Activated T-cell treated with anti-CD3 and anti-CD28 coated beads, Interleukin-2, amount 50 U/mL, for 72 hours (primary cell): ENCODE measurements around the gene PPOX. TPM values are rescaled to one million over a fixed set of nuclear protein-coding genes. Genes with fewer than 3 reads are reported as not detected.
A peak's percentile ranks its signal among the peaks of the same experiment; 100 is the strongest.

Experiments
- ATAC-seq, 2 donors: fragments of 150-1000 bp; cut with Tn5 transposase; replicated peaks in 1 of 2; 2 replicates each; pipeline ENCODE4 v1.10.0; 2021; ENCODE audit warnings: moderate library complexity in 2 of 2, mild to moderate bottlenecking in 1 of 2
- DNase-seq, 2 donors: peaks; one replicate each; pipeline ENCODE4 v3.0.0; 2021 to 2022; ENCODE audit warnings: mixed read lengths in 1 of 2
- H3K27ac Mint-ChIP-seq: one replicate; pipeline ENCODE4 v1.8.0; 2022; ENCODE audit warnings: mild to moderate bottlenecking, moderate library complexity, mixed read lengths
- H3K27me3 Mint-ChIP-seq: one replicate; pipeline ENCODE4 v1.8.0; 2022; ENCODE audit warnings: low read depth, mixed read lengths
- H3K36me3 Mint-ChIP-seq, 2 donors: one replicate each; pipeline ENCODE4 v1.8.0; 2022; ENCODE audit warnings: mixed read lengths in 2 of 2, mild to moderate bottlenecking in 1 of 2; ENCODE audit not compliant: insufficient read depth in 2 of 2
- H3K4me1 Mint-ChIP-seq: one replicate; pipeline ENCODE4 v1.8.0; 2022; ENCODE audit warnings: low read depth, mixed read lengths
- H3K4me3 Mint-ChIP-seq, 2 donors: one replicate each; pipeline ENCODE4 v1.8.0; 2022; ENCODE audit warnings: mild to moderate bottlenecking in 2 of 2, mixed read lengths in 2 of 2, moderate library complexity in 2 of 2
- H3K9me3 Mint-ChIP-seq, 2 donors: one replicate each; pipeline ENCODE4 v1.8.0; 2022; ENCODE audit warnings: mixed read lengths in 2 of 2
- total RNA-seq, 2 donors: library from RNA; stranded (reverse); gene quantifications; one replicate each; pipeline ENCODE4 v1.2.3, GENCODE V29; 2022

PPOX gene
- total RNA-seq, 2 donors from 2014 or later = 35.3 to 45.9 TPM

DNA sequence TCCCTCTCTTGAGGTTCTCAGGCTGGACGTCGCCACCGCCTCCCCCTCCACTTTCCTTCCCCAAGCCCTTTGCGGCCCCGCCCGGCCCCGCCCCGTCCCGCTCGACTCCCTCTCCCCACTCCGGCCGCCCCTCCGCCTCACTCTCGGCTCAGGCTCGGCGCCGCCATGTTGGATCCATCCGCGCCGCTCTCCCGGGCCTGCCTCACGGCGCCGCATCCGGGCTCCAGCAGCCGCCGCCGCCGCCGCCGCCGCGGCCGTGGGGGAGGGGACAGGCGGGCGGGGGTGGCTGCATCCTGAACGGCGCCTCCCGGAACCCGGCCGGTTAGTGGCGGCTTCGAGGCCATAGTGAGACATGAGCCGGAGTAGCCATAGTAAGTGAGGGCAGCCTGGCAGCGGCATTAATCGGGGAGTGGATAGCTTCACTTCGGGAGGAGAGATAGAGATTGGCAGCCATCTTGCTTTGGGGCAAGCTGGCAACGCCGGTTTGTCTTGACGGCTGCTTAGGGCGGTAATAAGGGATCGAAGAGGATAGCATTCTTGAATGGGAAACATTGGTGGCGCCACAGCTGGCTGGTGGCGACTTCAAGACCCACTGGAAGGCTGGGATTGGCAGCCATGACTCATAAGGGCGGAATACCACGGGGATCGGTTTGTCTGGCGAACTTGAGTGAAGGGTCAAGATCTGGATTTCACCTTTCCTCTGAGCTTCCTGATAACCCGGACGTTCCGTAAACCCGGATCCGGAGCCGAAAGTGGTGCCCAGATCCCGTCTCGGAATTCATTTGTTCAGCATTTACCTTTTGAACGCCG, 33.6 kb upstream of the PPOX start, which contains the start of gene DEDD:
DEDD (minus strand) TSS at position 258 of the 810 bp plus-strand sequence. CDS start 8,205 bp downstream, outside the sequence.
- Mint-ChIP-seq H3K9me3 (no peaks in the 10 kb centered on the region), H3K4me3 (no peak within 1 kb of the TSS), H3K4me1 (peaks cover 41% of the 10 kb centered on the region), H3K36me3 (peaks cover 2 to 16% of the 10 kb centered on the region in 2 donors), H3K27ac (peak within 1 kb of the TSS; percentile 99), H3K27me3 (no peaks in the 10 kb centered on the region)
- DNase-seq (peak; percentile 93 to 95), ATAC-seq (peak; percentile 97)

DNA sequence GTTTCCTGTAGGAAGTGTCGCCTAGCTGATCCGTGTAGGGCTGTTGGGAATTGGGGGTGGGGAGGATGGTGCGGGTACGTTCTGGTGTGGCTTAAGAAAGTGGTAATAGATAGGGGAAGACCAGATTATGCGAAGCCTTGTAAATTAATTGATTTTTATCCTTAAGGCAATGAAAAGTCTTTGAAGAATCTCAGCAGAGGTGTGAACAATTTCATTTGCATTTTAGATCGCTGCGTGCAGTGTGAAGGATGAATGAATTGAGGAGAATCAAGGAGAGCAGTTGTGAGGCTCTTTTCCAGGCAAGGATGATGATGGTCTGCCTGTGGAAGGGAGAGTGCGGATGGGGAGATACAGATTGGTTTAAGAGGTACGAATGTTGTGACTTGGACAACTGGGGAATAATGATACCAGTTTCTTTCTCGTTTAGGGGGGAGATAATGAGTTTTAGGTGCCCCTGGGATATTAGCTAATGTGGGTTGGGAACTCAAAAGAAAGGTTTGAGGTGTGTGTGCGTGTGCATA, 32.9 kb upstream of the PPOX start:
- DNase-seq (no peak), ATAC-seq (peak in 1 of 2 donors; percentile 0)
- H3K4me1 Mint-ChIP-seq = peaks cover 34% of the 10 kb centered on the region
- H3K36me3 Mint-ChIP-seq = peaks cover 2 to 11% of the 10 kb centered on the region in 2 donors
- H3K27ac Mint-ChIP-seq = no peak overlapping the region
- H3K9me3 Mint-ChIP-seq = no peaks in the 10 kb centered on the region
- H3K27me3 Mint-ChIP-seq = no peaks in the 10 kb centered on the region
- no peak overlapping the region for H3K4me3 Mint-ChIP-seq

DNA sequence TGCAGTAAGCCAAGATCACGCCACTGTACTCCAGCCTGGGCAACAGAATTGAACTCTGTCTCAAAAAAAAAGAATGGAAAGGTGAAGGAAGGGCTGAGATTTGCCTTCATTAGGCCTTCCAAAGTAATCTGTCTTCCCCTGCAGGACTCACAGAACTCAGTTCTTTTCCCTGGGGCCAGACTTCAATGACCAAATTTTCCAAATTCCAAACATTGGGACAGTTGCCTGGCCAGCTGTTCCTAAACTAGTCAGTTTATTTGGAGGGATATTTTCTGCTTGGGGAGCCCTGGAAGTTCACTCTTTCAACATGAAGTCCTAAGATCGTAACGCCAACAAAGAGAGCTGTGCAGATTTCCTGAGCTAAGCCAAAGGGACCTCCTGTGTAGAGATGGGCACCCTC, 28.3 kb upstream of the PPOX start:
- H3K9me3 Mint-ChIP-seq = no peaks in the 10 kb centered on the region
- DNase-seq (no peak), ATAC-seq (no peak)
- no peak overlapping the region for H3K27ac Mint-ChIP-seq
- H3K4me1 Mint-ChIP-seq = no peaks in the 10 kb centered on the region
- H3K4me3 Mint-ChIP-seq = no peak overlapping the region
- H3K27me3 Mint-ChIP-seq = no peaks in the 10 kb centered on the region
- H3K36me3 Mint-ChIP-seq = peaks cover 0 to 1% of the 10 kb centered on the region in 2 donors

DNA sequence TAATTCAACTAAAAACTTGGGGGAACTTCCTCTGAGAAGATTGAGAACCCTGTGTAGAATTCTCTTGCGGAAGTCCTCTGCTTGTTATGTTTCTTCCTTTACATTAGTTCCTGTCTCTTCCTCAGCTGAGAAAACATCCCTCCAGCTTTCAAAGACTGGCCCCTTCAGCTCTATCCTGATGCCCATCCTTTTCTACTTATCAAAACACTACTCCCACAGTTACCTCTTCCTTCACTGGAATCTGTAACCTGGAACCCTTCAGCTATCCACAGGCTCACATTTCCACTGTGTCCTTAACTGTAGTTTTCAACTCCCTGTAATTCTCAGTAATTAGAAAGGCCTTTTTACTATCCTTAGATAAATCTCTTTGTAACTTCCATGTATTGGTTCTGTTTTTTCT, 27.8 kb upstream of the PPOX start:
- H3K27me3 Mint-ChIP-seq = no peaks in the 10 kb centered on the region
- DNase-seq (no peak), ATAC-seq (no peak)
- peak overlapping the region; percentile 7 for H3K27ac Mint-ChIP-seq
- no peak overlapping the region for H3K4me3 Mint-ChIP-seq
- H3K9me3 Mint-ChIP-seq = no peaks in the 10 kb centered on the region
- H3K36me3 Mint-ChIP-seq = peaks cover 0 to 1% of the 10 kb centered on the region in 2 donors
- H3K4me1 Mint-ChIP-seq = no peaks in the 10 kb centered on the region

DNA sequence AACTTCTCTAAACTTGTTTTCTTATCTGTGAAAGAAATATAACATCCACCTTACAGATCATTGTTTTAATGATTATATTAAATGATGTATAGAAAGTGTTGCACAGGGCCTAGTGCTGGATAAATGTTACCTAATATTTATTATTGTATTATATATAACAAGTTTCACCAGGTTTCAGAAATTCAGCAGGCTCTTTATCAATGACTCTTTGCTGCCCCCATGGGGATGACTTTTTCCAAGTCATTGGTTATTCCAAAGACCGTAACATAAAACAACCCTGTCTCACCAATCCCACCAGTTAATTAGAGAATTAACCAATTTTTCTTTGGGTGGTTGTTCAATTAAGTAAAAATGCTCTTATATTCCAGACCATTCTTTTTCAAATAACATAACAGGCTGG, 26.5 kb upstream of the PPOX start:
- Mint-ChIP-seq H3K27me3 (no peaks in the 10 kb centered on the region), H3K9me3 (no peaks in the 10 kb centered on the region), H3K4me1 (no peaks in the 10 kb centered on the region)

DNA sequence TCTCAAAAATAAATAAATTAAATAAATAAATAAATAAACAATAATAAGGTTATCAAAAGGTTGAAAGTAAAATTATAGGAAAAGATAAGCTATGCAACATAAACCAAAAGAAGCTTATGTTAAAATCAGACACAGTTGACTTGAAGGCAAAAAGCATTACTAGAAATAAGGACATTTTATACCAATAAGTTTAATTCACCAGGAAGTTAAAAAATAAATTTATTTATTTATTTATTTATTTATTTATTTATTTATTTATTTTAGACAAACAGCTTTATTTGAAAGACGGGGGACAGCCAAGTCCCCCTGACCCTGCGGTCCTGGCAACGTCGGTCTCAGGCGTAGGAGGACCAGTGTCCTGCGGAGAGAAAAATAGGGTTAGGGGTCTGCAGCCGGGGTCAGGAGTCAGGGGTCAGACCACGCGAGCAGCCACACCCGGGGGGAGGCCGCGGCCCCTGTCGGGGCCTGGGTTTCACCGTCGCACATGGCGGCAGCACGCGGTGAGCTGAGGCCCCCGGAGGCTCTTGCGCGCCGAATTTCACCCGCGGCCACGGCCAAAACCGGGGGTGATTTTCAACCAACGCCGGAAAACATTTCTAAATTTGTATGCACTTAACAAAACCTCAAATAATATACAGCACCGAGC, 25.3 kb upstream of the PPOX start:
- H3K4me1 Mint-ChIP-seq = no peaks in the 10 kb centered on the region

More for the DNA sequence above, 26.5 kb upstream of the PPOX start:
- peak in 1 of 2 donors; percentile 52 for DNase-seq
- peaks cover 0 to 1% of the 10 kb centered on the region in 2 donors for H3K36me3 Mint-ChIP-seq
- ATAC-seq = no peak
- no peak overlapping the region for H3K27ac Mint-ChIP-seq
- no peak overlapping the region for H3K4me3 Mint-ChIP-seq

DNA sequence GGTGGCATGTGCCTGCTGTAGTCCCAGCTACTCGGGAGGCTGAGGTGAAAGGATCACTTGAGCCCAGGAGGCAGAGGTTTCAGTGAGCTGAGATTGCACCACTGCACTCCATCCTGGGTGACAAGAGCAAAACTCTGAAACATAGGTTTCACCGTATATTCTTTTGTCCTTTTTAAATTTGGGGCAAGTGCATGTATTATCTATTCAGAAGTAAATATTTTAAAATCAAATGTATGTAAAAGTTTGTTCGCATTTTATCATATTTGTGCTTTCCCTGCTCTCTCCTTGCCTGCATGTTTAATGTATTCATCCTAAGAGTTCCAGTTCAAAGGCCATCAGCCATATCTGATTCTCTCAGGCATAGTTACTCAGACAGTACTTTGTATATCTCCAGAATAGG, 20.4 kb upstream of the PPOX start:
- Mint-ChIP-seq H3K9me3 (no peaks in the 10 kb centered on the region), H3K27me3 (no peaks in the 10 kb centered on the region), H3K4me3 (no peak overlapping the region), H3K27ac (no peak overlapping the region), H3K4me1 (no peaks in the 10 kb centered on the region), H3K36me3 (no peaks in the 10 kb centered on the region)
- ATAC-seq (no peak), DNase-seq (no peak)

More for the DNA sequence above, 25.3 kb upstream of the PPOX start:
- no peaks in the 10 kb centered on the region for H3K36me3 Mint-ChIP-seq
- H3K27ac Mint-ChIP-seq = no peak overlapping the region
- no peak overlapping the region for H3K4me3 Mint-ChIP-seq
- no peaks in the 10 kb centered on the region for H3K9me3 Mint-ChIP-seq
- ATAC-seq (no peak), DNase-seq (no peak)
- H3K27me3 Mint-ChIP-seq = no peaks in the 10 kb centered on the region

DNA sequence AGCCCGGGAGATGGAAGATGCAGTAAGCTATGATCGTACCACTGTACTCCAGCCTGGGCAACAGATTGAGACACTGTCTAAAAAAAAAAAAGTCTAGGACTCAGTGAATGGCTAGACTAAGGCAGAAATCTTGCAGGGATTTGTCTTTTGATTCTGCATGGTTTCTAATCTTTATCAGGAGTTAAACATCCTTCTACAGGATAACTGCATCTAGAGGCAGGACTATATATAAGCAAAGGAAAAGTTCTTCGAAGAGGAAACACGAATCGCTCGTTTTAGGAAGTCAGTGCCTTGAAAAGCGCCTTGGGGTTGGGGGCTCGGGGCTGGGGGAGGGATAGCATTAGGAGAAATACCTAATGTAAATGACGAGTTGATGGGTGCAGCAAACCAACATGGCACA, 13.1 kb upstream of the PPOX start:
- Mint-ChIP-seq H3K27me3 (no peaks in the 10 kb centered on the region), H3K4me1 (peaks cover 28% of the 10 kb centered on the region), H3K9me3 (no peaks in the 10 kb centered on the region), H3K36me3 (peaks cover 5 to 6% of the 10 kb centered on the region in 2 donors), H3K4me3 (peak overlapping the region; percentile 89 to 94), H3K27ac (peak overlapping the region; percentile 94)
- DNase-seq (no peak), ATAC-seq (peak in 1 of 2 donors; percentile 1)

DNA sequence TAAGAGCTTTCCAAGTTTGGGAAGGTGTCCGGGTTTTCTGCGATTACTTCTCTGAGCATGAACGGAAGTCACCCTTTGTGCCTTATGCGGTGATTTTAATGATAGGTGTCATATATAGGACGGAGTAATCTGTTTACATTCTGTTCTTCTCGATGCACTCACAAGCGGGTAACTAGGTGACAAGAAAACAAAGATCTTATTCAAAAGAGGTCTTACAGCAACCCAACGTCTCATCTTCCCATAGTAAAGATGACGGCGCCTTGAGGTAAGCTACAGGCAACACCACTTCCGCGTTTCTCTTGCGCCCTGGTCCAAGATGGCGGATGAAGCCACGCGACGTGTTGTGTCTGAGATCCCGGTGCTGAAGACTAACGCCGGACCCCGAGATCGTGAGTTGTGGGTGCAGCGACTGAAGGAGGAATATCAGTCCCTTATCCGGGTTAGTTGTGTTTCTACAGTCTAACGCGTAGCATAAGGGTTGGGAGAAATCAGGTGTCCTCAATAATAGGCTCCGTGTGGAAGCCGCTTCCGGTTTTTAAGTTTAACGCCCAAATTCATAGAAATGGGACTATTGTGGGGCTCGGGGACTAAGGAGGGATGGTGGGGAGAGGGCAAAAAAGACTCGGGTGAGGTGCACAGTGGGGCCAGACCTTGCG, 12.4 kb upstream of the PPOX start, which contains the start of gene UFC1:
UFC1 (plus strand) TSS at position 297 of the 656 bp plus-strand sequence; CDS start at position 317, 20 bp downstream.
- H3K36me3 Mint-ChIP-seq = peaks cover 5 to 6% of the 10 kb centered on the region in 2 donors
- H3K9me3 Mint-ChIP-seq = no peaks in the 10 kb centered on the region
- DNase-seq = peak; percentile 82 to 89
- peak; percentile 94 to 96 for ATAC-seq
- H3K4me1 Mint-ChIP-seq = peaks cover 34% of the 10 kb centered on the region
- H3K27ac Mint-ChIP-seq = peak within 1 kb of the TSS; percentile 99
- H3K4me3 Mint-ChIP-seq = peak within 1 kb of the TSS; percentile 89 to 94
- no peaks in the 10 kb centered on the region for H3K27me3 Mint-ChIP-seq

DNA sequence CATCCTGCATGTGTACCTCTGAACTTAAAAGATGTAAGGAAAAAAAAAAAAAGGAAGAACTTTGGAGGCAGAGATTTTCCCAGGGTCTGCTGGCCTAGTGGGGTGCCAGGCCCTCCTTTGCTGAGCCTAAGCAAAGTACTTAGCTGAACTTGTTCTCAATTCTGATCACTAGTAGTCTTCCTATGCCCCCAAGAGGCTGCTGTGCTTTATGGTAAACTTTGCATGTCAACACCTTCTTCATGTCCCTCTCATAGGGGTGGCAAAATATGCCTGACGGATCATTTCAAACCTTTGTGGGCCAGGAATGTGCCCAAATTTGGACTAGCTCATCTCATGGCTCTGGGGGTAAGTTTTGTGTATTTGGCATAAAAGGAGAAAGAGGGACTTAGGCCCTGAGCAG, 8.4 kb upstream of the PPOX start:
- Mint-ChIP-seq H3K4me1 (peaks cover 68% of the 10 kb centered on the region), H3K36me3 (peaks cover 6 to 8% of the 10 kb centered on the region in 2 donors), H3K27me3 (no peaks in the 10 kb centered on the region), H3K9me3 (no peaks in the 10 kb centered on the region), H3K27ac (peak overlapping the region; percentile 20), H3K4me3 (peak overlapping the region in 1 of 2 donors; percentile 59)
- DNase-seq (no peak), ATAC-seq (no peak)

DNA sequence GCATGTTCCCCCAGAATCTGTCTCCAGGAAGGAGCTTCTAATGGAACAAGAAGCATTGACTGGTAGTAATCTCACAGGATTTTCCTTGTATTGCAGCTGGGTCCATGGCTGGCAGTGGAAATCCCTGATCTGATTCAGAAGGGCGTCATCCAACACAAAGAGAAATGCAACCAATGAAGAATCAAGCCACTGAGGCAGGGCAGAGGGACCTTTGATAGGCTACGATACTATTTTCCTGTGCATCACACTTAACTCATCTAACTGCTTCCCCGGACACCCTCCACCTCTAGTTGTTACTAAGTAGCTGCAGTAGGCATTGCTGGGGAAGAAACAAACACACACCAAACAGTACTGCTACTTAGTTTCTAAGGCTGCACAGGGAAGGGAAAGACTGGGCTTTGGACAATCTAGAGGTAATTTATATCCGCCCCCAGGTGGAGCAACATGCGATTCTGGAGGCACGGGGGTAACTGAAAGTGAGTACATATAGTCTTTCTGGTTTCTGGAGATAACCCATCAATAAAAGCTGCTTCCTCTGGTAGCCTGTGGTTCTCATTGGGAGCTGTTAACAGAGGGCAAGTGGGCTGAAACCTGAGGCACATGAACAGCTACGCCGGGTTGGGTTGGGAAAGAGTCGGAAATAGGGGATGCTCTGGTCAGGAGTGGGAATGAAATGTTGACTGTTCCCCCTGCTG, 7.8 kb upstream of the PPOX start:
- Mint-ChIP-seq H3K27me3 (no peaks in the 10 kb centered on the region), H3K36me3 (peaks cover 6 to 11% of the 10 kb centered on the region in 2 donors)

More for the DNA sequence above, 7.8 kb upstream of the PPOX start:
- ATAC-seq (no peak), DNase-seq (no peak)
- peak overlapping the region; percentile 79 to 82 for H3K4me3 Mint-ChIP-seq
- peaks cover 69% of the 10 kb centered on the region for H3K4me1 Mint-ChIP-seq
- no peaks in the 10 kb centered on the region for H3K9me3 Mint-ChIP-seq
- H3K27ac Mint-ChIP-seq = no peak overlapping the region
